HG03108 (cell line): ENCODE data around the gene ACOT7.
"Not testable (repeated sequence)": the region's sequence is repeated elsewhere in the genome, so short reads cannot be mapped to it uniquely, and the experiment has no call there.

Experiments used
- ATAC-seq: cut with Tn5 transposase; IDR thresholded peaks from one replicate; pipeline ENCODE4 v1.9.1; 2021; ENCODE audit warnings: moderate library complexity; ENCODE audit not compliant: unreplicated experiment

ACOT7 gene

GRCh38 chr1:6401673-6402072 lies 8.1 kb upstream of the ACOT7 start:
- ATAC-seq: no peak

GRCh38 chr1:6399294-6399693 lies 5.7 kb upstream of the ACOT7 start:
- ATAC-seq: no peak

GRCh38 chr1:6397844-6398441 lies 4.4 kb upstream of the ACOT7 start:
- ATAC-seq: no peak

- no peak for ATAC-seq
These were observed 3.4 kb upstream of the ACOT7 start for GRCh38 chr1:6396998-6397397.

- not testable (repeated sequence) for ATAC-seq
These were observed 2.2 kb upstream of the ACOT7 start for GRCh38 chr1:6395781-6396244.

GRCh38 chr1:6395130-6395529 lies 1.6 kb upstream of the ACOT7 start:
- not testable (repeated sequence) for ATAC-seq

GRCh38 chr1:6392809-6393399 lies 663 bp downstream of the ACOT7 start:
- no peak for ATAC-seq

GRCh38 chr1:6391951-6392808 lies 1.4 kb downstream of the ACOT7 start:
- ATAC-seq: no peak

GRCh38 chr1:6389971-6390370 lies 3.6 kb downstream of the ACOT7 start:
- ATAC-seq: no peak

GRCh38 chr1:6386371-6386949 lies 7.1 kb downstream of the ACOT7 start:
- ATAC-seq: no peak

GRCh38 chr1:6385488-6386191 lies 7.9 kb downstream of the ACOT7 start:
- ATAC-seq: no peak

GRCh38 chr1:6384962-6385361 lies 8.6 kb downstream of the ACOT7 start:
- ATAC-seq: no peak

GRCh38 chr1:6384135-6384534 lies 9.4 kb downstream of the ACOT7 start:
- no peak for ATAC-seq

- no peak for ATAC-seq
These were observed 13.5 kb downstream of the ACOT7 start for GRCh38 chr1:6380037-6380436.

GRCh38 chr1:6378096-6378746 lies 15.3 kb downstream of the ACOT7 start:
- no peak for ATAC-seq

- no peak for ATAC-seq
These were observed 19.4 kb downstream of the ACOT7 start for GRCh38 chr1:6373961-6374720.

- not testable (repeated sequence) for ATAC-seq
These were observed 21.3 kb downstream of the ACOT7 start for GRCh38 chr1:6372236-6372635.

GRCh38 chr1:6370006-6370405 lies 23.6 kb downstream of the ACOT7 start:
- no peak for ATAC-seq

GRCh38 chr1:6367381-6368012 lies 26.1 kb downstream of the ACOT7 start:
- ATAC-seq: no peak
